Large intestine (tissue), 3 donors: ENCODE results near the gene LDHAL6A. TPM values are rescaled to one million over a fixed set of nuclear protein-coding genes. Genes with fewer than 3 reads are reported as not detected.

Experiments
- DNase-seq, 2 donors: peaks; one replicate each; pipeline versions ENCODE4 v3.0.0 to v3.0.0-alpha.2; 2013
- H3K27ac ChIP-seq: one replicate; pipeline ENCODE4 v1.5.1; 2013; ENCODE audit warnings: low read length
- H3K27me3 ChIP-seq: 2 replicates; pipeline ENCODE4 v1.6.1; 2013; ENCODE audit warnings: low read length; ENCODE audit not compliant: control insufficient read depth, insufficient read depth
- H3K36me3 ChIP-seq: 2 replicates; pipeline ENCODE4 v1.6.1; 2013; ENCODE audit warnings: low read length; ENCODE audit not compliant: control insufficient read depth, insufficient read depth
- H3K4me1 ChIP-seq: one replicate; pipeline ENCODE4 v1.6.1; 2013; ENCODE audit warnings: low read length; ENCODE audit not compliant: control insufficient read depth, insufficient read depth
- H3K4me3 ChIP-seq: one replicate; pipeline ENCODE4 v1.5.1; 2013; ENCODE audit warnings: low read length
- H3K9me3 ChIP-seq: one replicate; pipeline ENCODE4 v1.6.1; 2013; ENCODE audit warnings: mild to moderate bottlenecking, low read depth, low read length, moderate library complexity; ENCODE audit not compliant: control insufficient read depth
- WGBS: methylation state at CpG from one replicate; pipeline ENCODE4 v1.1.5; 2013; ENCODE audit warnings: low lambda C conversion rate; ENCODE audit not compliant: insufficient coverage; 5-methylcytosine and 5-hydroxymethylcytosine counted together
- polyA plus RNA-seq: library from polyadenylated mRNA; unstranded; fragments of 120-200 nt; gene quantifications from one replicate; pipeline ENCODE4 v1.2.1, GENCODE V29; 2013

LDHAL6A gene
- polyA plus RNA-seq, 1 donor = 0.33 TPM

DNA sequence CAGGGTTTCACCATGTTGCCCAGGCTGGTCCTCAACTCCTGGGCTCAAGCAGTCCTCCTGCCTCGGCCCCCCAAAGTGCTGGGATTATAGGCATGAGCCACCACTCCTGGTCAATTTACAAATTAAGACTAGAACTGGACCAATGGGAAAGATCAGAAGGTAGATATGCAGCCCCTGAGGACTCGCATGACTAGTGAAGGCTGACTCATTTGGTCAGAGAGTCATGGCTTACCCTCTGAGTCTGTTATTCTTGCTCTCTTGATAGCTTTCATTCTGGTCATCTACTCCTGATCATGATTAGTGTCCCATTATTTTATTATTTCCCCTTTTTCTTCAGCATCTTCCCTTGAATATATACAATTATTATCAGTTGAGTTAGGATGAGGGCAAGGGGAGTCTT, 2.7 kb upstream of the LDHAL6A start:
- H3K36me3 ChIP-seq = no peaks in the 10 kb centered on the region
- DNase-seq = no peak
- no peak overlapping the region for H3K27ac ChIP-seq
- no peak overlapping the region for H3K4me3 ChIP-seq
- H3K9me3 ChIP-seq = peaks cover 7% of the 10 kb centered on the region
- H3K4me1 ChIP-seq = peaks cover 8% of the 10 kb centered on the region
- WGBS = 83% methylated on average over 1 of the region's 2 CpGs
- peaks cover 5% of the 10 kb centered on the region for H3K27me3 ChIP-seq

DNA sequence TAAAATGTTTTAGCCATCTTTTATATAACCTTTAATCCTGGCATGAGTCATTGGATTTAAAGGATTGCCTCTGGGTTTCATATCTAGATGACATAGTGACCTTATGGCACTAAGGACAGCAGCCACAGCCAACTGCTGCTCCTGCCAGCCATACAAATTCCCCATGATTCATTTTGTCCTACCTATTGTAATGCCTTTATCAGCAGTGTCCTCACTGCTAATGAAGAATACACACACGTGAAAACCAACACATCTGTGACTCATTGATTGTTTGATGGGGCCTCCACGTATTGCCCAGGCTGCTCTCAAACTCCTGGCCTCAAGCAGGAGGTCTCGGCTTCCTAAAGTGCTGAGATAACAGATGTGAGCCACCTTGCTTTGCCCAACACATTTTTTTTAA, 1.8 kb downstream of the LDHAL6A start:
- peaks cover 5% of the 10 kb centered on the region for H3K27me3 ChIP-seq
- DNase-seq = peak; percentile 33 to 67
- H3K4me1 ChIP-seq = peaks cover 10% of the 10 kb centered on the region
- peaks cover 7% of the 10 kb centered on the region for H3K9me3 ChIP-seq
- H3K4me3 ChIP-seq = no peak overlapping the region
- 10% methylated on average over 2 of the region's 3 CpGs for WGBS
- no peaks in the 10 kb centered on the region for H3K36me3 ChIP-seq
- no peak overlapping the region for H3K27ac ChIP-seq

DNA sequence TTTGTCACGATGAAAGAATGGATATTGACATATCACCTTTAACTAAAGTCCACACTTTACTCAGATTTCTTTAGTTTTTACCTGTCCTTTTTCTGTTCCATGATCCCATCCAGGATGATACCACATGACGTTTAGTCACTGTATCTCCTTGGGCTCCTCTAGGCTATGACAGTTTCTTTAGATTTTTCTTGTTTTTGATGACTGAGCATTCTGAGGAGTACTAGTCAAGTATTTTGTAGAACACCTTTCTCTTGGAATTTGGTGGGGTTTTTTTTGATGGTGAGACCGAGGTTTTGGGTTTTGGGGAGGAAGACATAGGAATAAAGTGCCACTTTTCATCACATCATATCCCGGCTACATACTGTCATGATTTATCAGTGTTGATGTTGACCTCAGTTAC, 4.0 kb downstream of the LDHAL6A start:
- WGBS = 100% methylated on average over 1 of the region's 4 CpGs
- Histone ChIP-seq H3K4me1 (peaks cover 10% of the 10 kb centered on the region), H3K27ac (no peak overlapping the region), H3K4me3 (no peak overlapping the region), H3K9me3 (peaks cover 7% of the 10 kb centered on the region), H3K27me3 (peaks cover 5% of the 10 kb centered on the region), H3K36me3 (no peaks in the 10 kb centered on the region)
- DNase-seq = no peak

DNA sequence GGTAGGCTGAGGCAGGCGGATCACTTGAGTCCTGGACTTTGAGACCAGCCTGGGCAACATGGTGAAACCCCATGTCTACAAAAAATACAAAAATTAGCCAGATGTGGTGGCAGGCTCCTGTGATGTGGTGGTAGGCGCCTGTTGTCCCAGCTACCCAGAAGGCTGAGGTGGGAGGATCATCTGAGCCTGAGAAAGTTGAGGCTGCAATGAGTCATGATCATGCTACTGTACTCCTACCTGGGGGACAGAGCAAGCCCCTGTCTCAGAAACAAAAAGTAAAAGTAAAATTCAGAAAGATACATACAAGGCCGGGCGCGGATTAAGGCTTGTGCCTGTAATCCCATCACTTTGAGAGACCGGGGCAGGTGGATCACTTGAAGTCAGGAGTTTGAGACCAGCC, 6.3 kb downstream of the LDHAL6A start:
- Histone ChIP-seq H3K4me3 (no peak overlapping the region), H3K9me3 (no peaks in the 10 kb centered on the region), H3K36me3 (no peaks in the 10 kb centered on the region), H3K27ac (no peak overlapping the region), H3K4me1 (peaks cover 10% of the 10 kb centered on the region), H3K27me3 (no peaks in the 10 kb centered on the region)
- no peak for DNase-seq
- WGBS = no CpG with 5 or more reads among the region's 6 CpGs

DNA sequence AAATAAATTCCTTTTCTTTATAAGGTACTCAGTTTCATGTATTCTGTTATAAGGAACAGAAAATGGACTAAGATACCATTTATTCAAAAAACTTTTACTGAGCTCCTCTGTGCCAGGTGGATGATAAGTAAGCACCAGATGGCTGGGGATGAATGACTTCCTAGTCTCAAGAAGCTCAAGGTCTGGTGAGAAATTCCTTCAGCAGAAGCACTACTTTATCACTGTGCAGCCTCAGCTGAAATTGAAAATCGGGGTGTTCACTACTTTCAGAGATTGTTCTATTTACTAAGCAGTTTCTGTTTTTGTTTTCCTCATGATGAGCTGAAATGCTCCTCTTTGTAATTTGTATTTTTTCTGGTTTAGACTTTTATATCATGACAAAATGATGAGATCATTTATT, 7.8 kb downstream of the LDHAL6A start:
- WGBS = 75% methylated on average over 1 of the region's 1 CpG
- Histone ChIP-seq H3K4me1 (no peaks in the 10 kb centered on the region), H3K9me3 (no peaks in the 10 kb centered on the region), H3K27me3 (no peaks in the 10 kb centered on the region), H3K36me3 (no peaks in the 10 kb centered on the region), H3K4me3 (no peak overlapping the region), H3K27ac (no peak overlapping the region)
- no peak for DNase-seq

DNA sequence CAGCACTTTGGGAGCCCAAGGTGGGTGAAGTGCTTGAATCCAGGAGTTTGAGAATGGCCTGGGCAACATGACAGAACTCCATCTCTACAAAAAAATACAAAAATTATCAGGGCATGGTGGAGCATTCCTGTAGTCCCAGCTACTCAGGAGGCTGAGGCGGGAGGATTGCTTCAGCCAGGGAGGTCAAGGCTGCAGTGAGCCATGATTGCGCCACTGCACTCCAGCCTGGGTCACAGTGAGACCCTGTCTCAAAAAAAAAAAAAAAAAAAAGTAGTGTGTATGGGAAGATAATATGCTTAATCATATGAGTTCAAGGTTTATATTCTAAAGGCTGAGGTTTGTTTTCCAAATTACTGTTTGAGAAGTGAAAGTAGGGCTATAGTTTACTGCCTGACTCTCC, 10.7 kb downstream of the LDHAL6A start:
- H3K4me3 ChIP-seq = no peak overlapping the region
- no peaks in the 10 kb centered on the region for H3K4me1 ChIP-seq
- H3K36me3 ChIP-seq = no peaks in the 10 kb centered on the region
- no peak overlapping the region for H3K27ac ChIP-seq
- no peaks in the 10 kb centered on the region for H3K27me3 ChIP-seq
- DNase-seq = no peak
- 100% methylated on average over 1 of the region's 2 CpGs for WGBS
- H3K9me3 ChIP-seq = no peaks in the 10 kb centered on the region

DNA sequence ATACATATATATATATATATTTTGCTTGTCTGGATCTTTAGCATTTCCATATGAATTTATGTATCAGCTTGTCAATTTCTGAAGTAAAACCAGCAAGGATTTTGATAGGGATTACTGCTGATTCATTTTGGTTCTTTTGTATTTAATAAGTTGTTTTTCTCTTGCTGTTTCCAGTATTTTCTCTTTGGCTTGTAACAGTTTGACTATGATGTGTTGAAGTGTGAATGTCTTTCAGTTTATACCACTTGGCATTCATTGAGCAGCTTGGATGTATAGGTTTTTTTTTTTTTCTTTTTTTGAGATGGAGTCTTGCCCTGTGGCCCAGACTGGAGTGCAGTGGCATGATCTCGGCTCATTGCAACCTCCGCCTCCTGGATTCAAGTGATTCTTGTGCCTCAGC, 12.4 kb downstream of the LDHAL6A start:
- no peaks in the 10 kb centered on the region for H3K4me1 ChIP-seq
- WGBS = no CpG with 5 or more reads among the region's 2 CpGs

DNA sequence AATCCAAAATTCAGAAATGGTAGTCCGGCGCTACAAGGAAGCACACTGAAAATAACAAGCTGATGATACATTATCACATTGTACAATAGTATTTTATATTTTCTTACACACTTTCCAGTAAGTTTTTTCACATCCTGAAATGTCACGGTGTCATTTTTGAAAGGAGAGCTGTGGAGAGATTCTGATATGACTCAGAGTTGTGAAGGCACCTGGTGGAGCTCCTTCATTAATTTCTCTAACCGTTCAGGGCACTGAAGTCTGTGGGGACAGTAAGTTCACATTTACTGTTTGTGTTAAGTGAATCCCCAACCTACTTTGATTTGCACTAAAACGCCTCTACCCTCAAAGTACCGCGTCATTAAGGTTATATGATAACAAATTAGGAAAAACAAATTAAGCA, 13.3 kb downstream of the LDHAL6A start:
- H3K36me3 ChIP-seq = no peaks in the 10 kb centered on the region
- no peak overlapping the region for H3K27ac ChIP-seq
- H3K4me1 ChIP-seq = no peaks in the 10 kb centered on the region
- H3K27me3 ChIP-seq = no peaks in the 10 kb centered on the region
- WGBS = 100% methylated on average over 2 of the region's 7 CpGs
- H3K4me3 ChIP-seq = no peak overlapping the region
- no peaks in the 10 kb centered on the region for H3K9me3 ChIP-seq
- no peak for DNase-seq

More for the DNA sequence above, 12.4 kb downstream of the LDHAL6A start:
- no peaks in the 10 kb centered on the region for H3K36me3 ChIP-seq
- H3K9me3 ChIP-seq = no peaks in the 10 kb centered on the region
- H3K27ac ChIP-seq = no peak overlapping the region
- DNase-seq = no peak
- H3K27me3 ChIP-seq = no peaks in the 10 kb centered on the region
- H3K4me3 ChIP-seq = no peak overlapping the region

DNA sequence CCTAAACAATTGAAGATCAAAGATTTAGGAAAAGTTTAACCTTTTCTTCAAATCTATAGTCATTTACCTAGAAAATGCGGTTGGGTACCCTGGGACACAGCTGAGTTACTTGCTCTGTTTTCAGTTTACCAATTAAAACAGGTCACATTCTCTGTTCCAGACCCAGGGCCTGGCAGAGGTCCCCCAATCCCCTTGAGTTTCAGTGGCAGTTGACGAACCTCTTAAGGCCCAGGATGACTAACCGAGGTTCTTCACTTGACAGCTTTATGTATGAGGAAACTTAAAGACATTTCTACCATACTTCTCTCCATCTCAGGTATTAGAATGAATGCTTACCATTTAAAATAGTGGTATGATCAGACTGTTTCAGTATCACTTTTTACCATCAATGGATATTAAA, 16.3 kb downstream of the LDHAL6A start:
- no peaks in the 10 kb centered on the region for H3K27me3 ChIP-seq
- H3K36me3 ChIP-seq = peaks cover 13% of the 10 kb centered on the region
- H3K4me3 ChIP-seq = no peak overlapping the region
- no peak for DNase-seq
- WGBS = no CpG with 5 or more reads among the region's 3 CpGs
- H3K9me3 ChIP-seq = no peaks in the 10 kb centered on the region
- H3K27ac ChIP-seq = no peak overlapping the region
- no peaks in the 10 kb centered on the region for H3K4me1 ChIP-seq

DNA sequence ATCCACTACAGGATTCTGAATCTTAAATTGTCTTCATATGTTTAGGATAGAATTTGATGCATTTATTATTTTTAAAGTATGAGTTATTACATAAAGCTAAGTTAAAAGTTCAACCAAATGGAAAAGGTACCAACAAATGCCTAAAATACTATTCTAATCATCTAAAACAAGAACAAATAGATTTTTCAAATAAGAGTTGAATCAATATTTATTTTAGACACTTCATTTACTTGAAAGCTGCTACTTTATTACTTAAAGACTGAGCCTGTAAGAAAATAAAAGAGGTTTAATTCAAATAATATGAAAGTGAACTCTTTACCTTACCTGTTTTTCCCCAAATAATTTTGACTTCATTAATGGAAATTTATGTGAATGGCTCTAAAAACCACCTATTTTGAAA, 16.9 kb downstream of the LDHAL6A start:
- Histone ChIP-seq H3K36me3 (peaks cover 19% of the 10 kb centered on the region), H3K27ac (no peak overlapping the region), H3K4me1 (no peaks in the 10 kb centered on the region), H3K27me3 (no peaks in the 10 kb centered on the region), H3K9me3 (no peaks in the 10 kb centered on the region), H3K4me3 (no peak overlapping the region)
- no peak for DNase-seq

DNA sequence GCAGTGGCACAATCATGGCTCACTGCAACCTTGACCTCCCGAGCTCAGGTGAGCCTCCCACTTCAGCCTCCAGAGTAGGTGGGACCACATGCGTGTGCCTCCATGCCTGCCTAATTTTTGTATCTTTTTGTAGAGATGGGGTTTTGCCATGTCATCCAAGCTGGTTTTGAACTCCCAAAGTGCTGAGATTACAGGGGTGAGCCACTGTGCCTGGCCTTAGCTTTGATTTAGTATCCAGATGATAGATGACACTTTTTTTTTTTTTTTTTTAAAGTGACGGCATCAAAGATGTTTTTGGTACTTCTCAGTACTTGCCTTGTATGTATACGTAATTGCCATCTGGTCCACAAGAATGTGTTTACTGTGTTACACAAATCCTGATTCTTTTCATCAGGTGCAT, 23.4 kb downstream of the LDHAL6A start:
- H3K27me3 ChIP-seq = no peaks in the 10 kb centered on the region
- no CpG with 5 or more reads among the region's 4 CpGs for WGBS
- H3K4me1 ChIP-seq = no peaks in the 10 kb centered on the region
- peaks cover 74% of the 10 kb centered on the region for H3K36me3 ChIP-seq
- H3K9me3 ChIP-seq = no peaks in the 10 kb centered on the region
- H3K4me3 ChIP-seq = no peak overlapping the region
- no peak overlapping the region for H3K27ac ChIP-seq
- no peak for DNase-seq
